Measurements from ENCODE around the gene C5AR2. TPM values are rescaled to one million over a fixed set of nuclear protein-coding genes. Genes with fewer than 3 reads are reported as not detected.

Gene C5AR2
- total and polyA plus RNA-seq, 2 donors (not counting 1 experiment from before 2014, with no cell fraction given) = 0.25 to 1.2 TPM

- CTCF ChIA-PET = interaction anchor here (1.2 to 2.0 kb wide), 3 partner anchors 22 to 82 kb away, joined by 3 to 7 read pairs (median 4); no protein-coding TSS in a partner anchor
- H3K4me1 ChIP-seq (ENCODE audit: control insufficient read depth in 2 of 2, insufficient read depth in 2 of 2, low read length in 2 of 2) = peaks cover 5% of the 10 kb centered on the region in 2 donors
- H3K4me2 ChIP-seq (replicated peaks; ENCODE audit: low read depth, low read length, poor library complexity, severe bottlenecking) = no peak overlapping the region
- intact Hi-C loops (cut with micrococcal nuclease) = loop anchor here (5.0 kb wide), 1 partner anchor 38 kb away; the partner anchor contains the start of gene DHX34
- ATAC-seq (ENCODE audit: low read depth) (no peak), DNase-seq (no peak)
- no peaks in the 10 kb centered on the region for H4K20me1 ChIP-seq (ENCODE audit: control insufficient read depth, insufficient read depth, low read length, poor library complexity, severe bottlenecking)
- no peak overlapping the region for H3K27ac ChIP-seq (ENCODE audit: low read length in 2 of 2)
- no peak overlapping the region for H3K9ac ChIP-seq (ENCODE audit: low read length)
- H3K79me2 ChIP-seq (ENCODE audit: control insufficient read depth, insufficient read depth, low read length) = no peaks in the 10 kb centered on the region
- 85% methylated on average over 8 of the region's 8 CpGs for WGBS (ENCODE audit: insufficient coverage)
- peaks cover 29% of the 10 kb centered on the region for H3K27me3 Mint-ChIP-seq
- peaks cover 0 to 5% (median 0%) of the 10 kb centered on the region in 3 donors for H3K9me3 ChIP-seq (ENCODE audit: control extremely low read depth in 1 of 3, control insufficient read depth in 2 of 3, insufficient read depth in 1 of 3, low read length in 2 of 3)
- H3K36me3 ChIP-seq (replicated peaks in 1 of 2; ENCODE audit: control extremely low read depth in 1 of 2, control insufficient read depth in 1 of 2, extremely low read depth in 1 of 2, insufficient read depth in 2 of 2, low read length in 1 of 2) = no peaks in the 10 kb centered on the region
- peaks cover 4% of the 10 kb centered on the region for H3K4me1 Mint-ChIP-seq
- H3K9me3 Mint-ChIP-seq (ENCODE audit: insufficient read depth) = no peaks in the 10 kb centered on the region
- POLR2A ChIA-PET = interaction anchor here (0.6 kb wide), 1 partner anchor 35 kb away, joined by 5 read pairs; no protein-coding TSS in a partner anchor
- no peak overlapping the region for H3K4me3 Mint-ChIP-seq
- no peak overlapping the region for H2AFZ ChIP-seq (ENCODE audit: insufficient read depth, low read depth, low read length, poor library complexity, severe bottlenecking)
- H3K27me3 ChIP-seq (replicated peaks in 1 of 4; ENCODE audit: control extremely low read depth in 1 of 4, control insufficient read depth in 3 of 4, insufficient read depth in 4 of 4, low read length in 3 of 4) = peaks cover 0 to 20% (median 2%) of the 10 kb centered on the region in 4 experiments
- no peak overlapping the region for H3K4me3 ChIP-seq (ENCODE audit: control extremely low read depth in 1 of 5, extremely low read depth in 1 of 5, insufficient read depth in 1 of 5, low read depth in 2 of 5, low read length in 4 of 5)
- no peak overlapping the region for H3K27ac Mint-ChIP-seq
- TF ChIP-seq EZH2 (IDR thresholded peaks at IDR 0.05; ENCODE audit: borderline replicate concordance, insufficient read depth, low read depth, low read length, poor library complexity, severe bottlenecking) (no peak), CTCF (IDR thresholded peaks at IDR 0.05) (no peak)
These were observed 22.9 kb upstream of the C5AR2 start for GRCh38 chr19:47309038-47309437.

- Histone ChIP-seq H3K27me3 (replicated peaks in 1 of 4; ENCODE audit: control extremely low read depth in 1 of 4, control insufficient read depth in 3 of 4, insufficient read depth in 4 of 4, low read length in 3 of 4) (peaks cover 0 to 17% (median 2%) of the 10 kb centered on the region in 4 experiments), H4K20me1 (ENCODE audit: control insufficient read depth, insufficient read depth, low read length, poor library complexity, severe bottlenecking) (no peaks in the 10 kb centered on the region), H3K4me2 (replicated peaks; ENCODE audit: low read depth, low read length, poor library complexity, severe bottlenecking) (no peak within 1 kb of the TSS), H3K27ac (ENCODE audit: low read length in 2 of 2) (no peak within 1 kb of the TSS), H3K9ac (ENCODE audit: low read length) (no peak within 1 kb of the TSS), H3K9me3 (ENCODE audit: control extremely low read depth in 1 of 3, control insufficient read depth in 2 of 3, insufficient read depth in 1 of 3, low read length in 2 of 3) (peaks cover 0 to 5% (median 0%) of the 10 kb centered on the region in 3 donors), H2AFZ (ENCODE audit: insufficient read depth, low read depth, low read length, poor library complexity, severe bottlenecking) (no peak within 1 kb of the TSS), H3K4me1 (ENCODE audit: control insufficient read depth in 2 of 2, insufficient read depth in 2 of 2, low read length in 2 of 2) (peaks cover 5% of the 10 kb centered on the region in 2 donors), H3K36me3 (replicated peaks in 1 of 2; ENCODE audit: control extremely low read depth in 1 of 2, control insufficient read depth in 1 of 2, extremely low read depth in 1 of 2, insufficient read depth in 2 of 2, low read length in 1 of 2) (no peaks in the 10 kb centered on the region), H3K4me3 (ENCODE audit: control extremely low read depth in 1 of 5, extremely low read depth in 1 of 5, insufficient read depth in 1 of 5, low read depth in 2 of 5, low read length in 4 of 5) (peak within 1 kb of the TSS in 1 of 5 experiments; percentile 82), H3K79me2 (ENCODE audit: control insufficient read depth, insufficient read depth, low read length) (no peaks in the 10 kb centered on the region)
- 8% methylated on average over 8 of the region's 12 CpGs for WGBS (ENCODE audit: insufficient coverage)
- H3K4me3 Mint-ChIP-seq = no peak within 1 kb of the TSS
- H3K27me3 Mint-ChIP-seq = peaks cover 30% of the 10 kb centered on the region
- CTCF ChIA-PET = interaction anchor here (2.0 kb wide), 1 partner anchor 25 kb away, joined by 7 read pairs; no protein-coding TSS in a partner anchor
- DNase-seq = no peak
- H3K4me1 Mint-ChIP-seq = peaks cover 4% of the 10 kb centered on the region
- TF ChIP-seq CTCF (IDR thresholded peaks at IDR 0.05) (no peak), EZH2 (IDR thresholded peaks at IDR 0.05; ENCODE audit: borderline replicate concordance, insufficient read depth, low read depth, low read length, poor library complexity, severe bottlenecking) (no peak)
- ATAC-seq (ENCODE audit: low read depth) = no peak
- intact Hi-C loops (cut with micrococcal nuclease) = loop anchor here (5.0 kb wide), 1 partner anchor 38 kb away; the partner anchor contains the start of gene DHX34
- no peak within 1 kb of the TSS for H3K27ac Mint-ChIP-seq
- POLR2A ChIA-PET = interaction anchor here (0.6 kb wide), 1 partner anchor 36 kb away, joined by 5 read pairs; no protein-coding TSS in a partner anchor
- no peaks in the 10 kb centered on the region for H3K9me3 Mint-ChIP-seq (ENCODE audit: insufficient read depth)
These were observed 22.4 kb upstream of the C5AR2 start, which contains the start of gene C5AR1 for GRCh38 chr19:47309608-47310007. Gene C5AR1 (plus strand): TSS chr19:47309861. CDS start chr19:47309896, 35 bp downstream.
